GM23338 (cell line): ENCODE results near the gene AP1AR. TPM values are rescaled to one million over a fixed set of nuclear protein-coding genes. Genes with fewer than 3 reads are reported as not detected.

Experiments used
- ATAC-seq: fragments of 200-7000 bp; cut with Tn5 transposase; 3 replicates; pipeline ENCODE4 v1.9.1; 2020
- DNase-seq: peaks from one replicate; pipeline ENCODE4 v3.0.0-alpha.2; 2015; ENCODE audit warnings: low spot score
- H2AFZ ChIP-seq: fragments of 200-600 bp; sonication (generic); 2 replicates; pipeline ENCODE4 v1.8.0; 2016; ENCODE audit warnings: antibody characterized with exemption, mild to moderate bottlenecking, moderate library complexity
- H3F3A ChIP-seq: fragments of 200-600 bp; sonication (generic); replicated peaks from 2 replicates; pipeline ENCODE4 v1.8.0; 2017; ENCODE audit warnings: antibody characterized with exemption, mixed run types, low read depth
- H3K27ac ChIP-seq: fragments of 200-600 bp; sonication (generic); 2 replicates; pipeline ENCODE4 v1.6.1; 2016; ENCODE audit warnings: low read depth
- H3K27me3 ChIP-seq: fragments of 200-600 bp; sonication (generic); 2 replicates; pipeline ENCODE4 v1.8.0; 2016; ENCODE audit warnings: mild to moderate bottlenecking, mixed run types, moderate library complexity; ENCODE audit not compliant: insufficient read depth
- H3K36me3 ChIP-seq: fragments of 200-600 bp; sonication (generic); 2 replicates; pipeline ENCODE4 v1.8.0; 2016; ENCODE audit warnings: mild to moderate bottlenecking; ENCODE audit not compliant: insufficient read depth
- H3K4me1 ChIP-seq: fragments of 200-600 bp; sonication (generic); 2 replicates; pipeline ENCODE4 v1.8.0; 2016; ENCODE audit warnings: mild to moderate bottlenecking, moderate library complexity; ENCODE audit not compliant: insufficient read depth
- H3K4me2 ChIP-seq: fragments of 200-600 bp; sonication (generic); 2 replicates; pipeline ENCODE4 v1.7.1; 2017; ENCODE audit warnings: mixed run types
- H3K4me3 ChIP-seq: fragments of 200-600 bp; sonication (generic); 2 replicates; pipeline ENCODE4 v1.6.1; 2016; ENCODE audit warnings: mixed run types
- H3K79me2 ChIP-seq: fragments of 200-600 bp; sonication (generic); replicated peaks from 2 replicates; pipeline ENCODE4 v1.8.0; 2017; ENCODE audit warnings: mild to moderate bottlenecking; ENCODE audit not compliant: insufficient read depth
- H3K9me2 ChIP-seq: fragments of 200-600 bp; sonication (generic); 2 replicates; pipeline ENCODE4 v1.8.0; 2017; ENCODE audit not compliant: insufficient read depth
- H4K20me1 ChIP-seq: fragments of 200-600 bp; sonication (generic); replicated peaks from 2 replicates; pipeline ENCODE4 v1.8.0; 2017; ENCODE audit warnings: mild to moderate bottlenecking; ENCODE audit not compliant: insufficient read depth
- H3K27ac Mint-ChIP-seq: 2 replicates; pipeline ENCODE4 v1.8.0; 2020; ENCODE audit warnings: inconsistent platforms, mild to moderate bottlenecking, moderate library complexity, mixed read lengths
- H3K27me3 Mint-ChIP-seq: 3 replicates; pipeline ENCODE4 v1.8.0; 2022; ENCODE audit warnings: low read depth, mild to moderate bottlenecking, moderate library complexity, mixed read lengths, inconsistent platforms; ENCODE audit not compliant: insufficient read depth, poor library complexity
- H3K36me3 Mint-ChIP-seq: 3 replicates; pipeline ENCODE4 v1.8.0; 2021; ENCODE audit warnings: low read depth, mild to moderate bottlenecking, inconsistent platforms, moderate library complexity, mixed read lengths
- H3K4me1 Mint-ChIP-seq: 3 replicates; pipeline ENCODE4 v1.8.0; 2020; ENCODE audit warnings: mild to moderate bottlenecking, inconsistent platforms, mixed read lengths
- H3K4me3 Mint-ChIP-seq: 3 replicates; pipeline ENCODE4 v1.8.0; 2021; ENCODE audit warnings: moderate library complexity, mild to moderate bottlenecking, inconsistent platforms, mixed read lengths
- H3K9me3 Mint-ChIP-seq: 3 replicates; pipeline ENCODE4 v1.8.0; 2020; ENCODE audit warnings: moderate library complexity, mild to moderate bottlenecking, inconsistent platforms, mixed read lengths
- CREB1 ChIP-seq: fragments of 250-450 bp; sonication (Bioruptor Pico); IDR thresholded peaks from 2 replicates; pipeline ENCODE4 v1.5.0; 2020; ENCODE audit warnings: low read depth, mild to moderate bottlenecking, moderate library complexity
- ETS1 ChIP-seq: IDR thresholded peaks from 2 replicates; pipeline ENCODE4 v1.6.1; 2016; ENCODE audit warnings: antibody characterized with exemption
- JUNB ChIP-seq: IDR thresholded peaks from one replicate; pipeline ENCODE4 v1.6.1; 2016; ENCODE audit warnings: antibody characterized with exemption; ENCODE audit not compliant: unreplicated experiment
- NANOG ChIP-seq: IDR thresholded peaks from 2 replicates; pipeline ENCODE4 v1.6.1; 2016; ENCODE audit warnings: antibody characterized with exemption, borderline replicate concordance
- STAT1 ChIP-seq: IDR thresholded peaks from one replicate; pipeline ENCODE4 v1.6.1; 2016; ENCODE audit warnings: antibody characterized with exemption; ENCODE audit not compliant: unreplicated experiment
- ZNF331 ChIP-seq: fragments of 250-450 bp; sonication (Bioruptor Pico); IDR thresholded peaks from 2 replicates; pipeline ENCODE4 v1.5.0; 2020; ENCODE audit warnings: low read depth, mild to moderate bottlenecking, moderate library complexity
- polyA plus RNA-seq: library from polyadenylated mRNA; unstranded; fragments of >200 nt; fragmentation: Nextera tagmentation; extraction: Ambion mirVana; gene quantifications from 2 replicates; pipeline ENCODE4 v1.2.1, GENCODE V29; 2016
- total RNA-seq: library from RNA; depleted of rRNA; stranded (reverse); fragments of >200 nt; shearing (Covaris generic); gene quantifications from 2 replicates; pipeline ENCODE4 v1.2.3, GENCODE V29; 2014
- TF ChIP-seq, protein P1 (sequence below), 2 experiments: fragments of 200-600 bp in 1 of 2; sonication (generic) in 1 of 2; conservative IDR thresholded peaks; 2 replicates each; pipeline versions ENCODE4 v1.5.1 to v1.6.1; 2016 to 2017; ENCODE audit warnings: antibody characterized with exemption in 2 of 2, low read depth in 2 of 2, mild to moderate bottlenecking in 2 of 2, moderate library complexity in 1 of 2
- TF ChIP-seq, protein P2 (sequence below): IDR thresholded peaks from one replicate; pipeline ENCODE4 v1.6.1; 2018; ENCODE audit warnings: antibody characterized with exemption; ENCODE audit not compliant: unreplicated experiment

Gene AP1AR
- total and polyA plus RNA-seq, 2 experiments from 2014 or later: 17.5 to 28.0 TPM

GRCh38 chr4:112189754-112190153, 41.8 kb upstream of the AP1AR start:
- Histone ChIP-seq H3F3A (no peaks in the 10 kb centered on the region), H3K27me3 (no peaks in the 10 kb centered on the region), H3K4me3 (no peak overlapping the region), H3K36me3 (no peaks in the 10 kb centered on the region), H2AFZ (no peak overlapping the region), H4K20me1 (no peaks in the 10 kb centered on the region), H3K27ac (no peak overlapping the region), H3K4me1 (no peaks in the 10 kb centered on the region), H3K4me2 (no peak overlapping the region), H3K79me2 (no peaks in the 10 kb centered on the region), H3K9me2 (no peaks in the 10 kb centered on the region)
- Mint-ChIP-seq H3K36me3 (no peaks in the 10 kb centered on the region), H3K4me1 (no peaks in the 10 kb centered on the region), H3K9me3 (no peaks in the 10 kb centered on the region), H3K27me3 (no peaks in the 10 kb centered on the region), H3K27ac (no peak overlapping the region), H3K4me3 (no peak overlapping the region)
- DNase-seq (peak; percentile 31), ATAC-seq (no peak)
- TF ChIP-seq NANOG: no peak
- TF ChIP-seq, protein P1, sequence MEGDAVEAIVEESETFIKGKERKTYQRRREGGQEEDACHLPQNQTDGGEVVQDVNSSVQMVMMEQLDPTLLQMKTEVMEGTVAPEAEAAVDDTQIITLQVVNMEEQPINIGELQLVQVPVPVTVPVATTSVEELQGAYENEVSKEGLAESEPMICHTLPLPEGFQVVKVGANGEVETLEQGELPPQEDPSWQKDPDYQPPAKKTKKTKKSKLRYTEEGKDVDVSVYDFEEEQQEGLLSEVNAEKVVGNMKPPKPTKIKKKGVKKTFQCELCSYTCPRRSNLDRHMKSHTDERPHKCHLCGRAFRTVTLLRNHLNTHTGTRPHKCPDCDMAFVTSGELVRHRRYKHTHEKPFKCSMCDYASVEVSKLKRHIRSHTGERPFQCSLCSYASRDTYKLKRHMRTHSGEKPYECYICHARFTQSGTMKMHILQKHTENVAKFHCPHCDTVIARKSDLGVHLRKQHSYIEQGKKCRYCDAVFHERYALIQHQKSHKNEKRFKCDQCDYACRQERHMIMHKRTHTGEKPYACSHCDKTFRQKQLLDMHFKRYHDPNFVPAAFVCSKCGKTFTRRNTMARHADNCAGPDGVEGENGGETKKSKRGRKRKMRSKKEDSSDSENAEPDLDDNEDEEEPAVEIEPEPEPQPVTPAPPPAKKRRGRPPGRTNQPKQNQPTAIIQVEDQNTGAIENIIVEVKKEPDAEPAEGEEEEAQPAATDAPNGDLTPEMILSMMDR (conservative IDR thresholded peaks at IDR 0.05; ENCODE audit: low read depth in 2 of 2): peak in 1 of 2 experiments; percentile 44; a peak in 3 of 4 replicates

DNA sequence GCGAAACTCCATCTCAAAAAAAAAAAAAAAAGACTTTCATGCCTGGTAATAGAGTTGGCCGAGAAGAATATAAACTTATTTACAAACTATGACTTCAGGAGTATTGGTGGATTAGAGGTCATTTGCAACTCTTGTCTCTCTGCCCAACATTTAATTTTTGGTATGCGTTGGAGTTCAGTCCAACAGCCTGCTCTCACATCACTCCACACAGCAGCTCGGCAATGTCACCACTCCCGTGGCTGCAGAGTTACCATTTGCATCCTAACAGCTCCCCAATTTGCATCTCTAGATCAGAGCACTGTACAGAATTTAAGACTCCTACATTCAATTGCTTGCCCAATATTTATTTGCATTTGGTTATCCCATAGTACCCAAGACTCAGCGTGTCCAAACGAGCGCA, 40.9 kb upstream of the AP1AR start:
- no peak overlapping the region for H3K4me3 Mint-ChIP-seq
- H3K4me1 Mint-ChIP-seq: no peaks in the 10 kb centered on the region
- Histone ChIP-seq H4K20me1 (no peaks in the 10 kb centered on the region), H3K27ac (no peak overlapping the region), H3K9me2 (no peaks in the 10 kb centered on the region), H3K4me3 (no peak overlapping the region), H3K27me3 (no peaks in the 10 kb centered on the region), H3K79me2 (no peaks in the 10 kb centered on the region), H3K4me2 (no peak overlapping the region), H2AFZ (no peak overlapping the region), H3K36me3 (no peaks in the 10 kb centered on the region), H3F3A (no peaks in the 10 kb centered on the region), H3K4me1 (no peaks in the 10 kb centered on the region)
- no peaks in the 10 kb centered on the region for H3K36me3 Mint-ChIP-seq
- no peak for DNase-seq
- H3K27me3 Mint-ChIP-seq: no peaks in the 10 kb centered on the region
- no peak for TF ChIP-seq NANOG
- TF ChIP-seq STAT1: no peak
- no peak for TF ChIP-seq ZNF331 (CRISPR knock-in tag)
- TF ChIP-seq JUNB: no peak
- TF ChIP-seq, protein P2, sequence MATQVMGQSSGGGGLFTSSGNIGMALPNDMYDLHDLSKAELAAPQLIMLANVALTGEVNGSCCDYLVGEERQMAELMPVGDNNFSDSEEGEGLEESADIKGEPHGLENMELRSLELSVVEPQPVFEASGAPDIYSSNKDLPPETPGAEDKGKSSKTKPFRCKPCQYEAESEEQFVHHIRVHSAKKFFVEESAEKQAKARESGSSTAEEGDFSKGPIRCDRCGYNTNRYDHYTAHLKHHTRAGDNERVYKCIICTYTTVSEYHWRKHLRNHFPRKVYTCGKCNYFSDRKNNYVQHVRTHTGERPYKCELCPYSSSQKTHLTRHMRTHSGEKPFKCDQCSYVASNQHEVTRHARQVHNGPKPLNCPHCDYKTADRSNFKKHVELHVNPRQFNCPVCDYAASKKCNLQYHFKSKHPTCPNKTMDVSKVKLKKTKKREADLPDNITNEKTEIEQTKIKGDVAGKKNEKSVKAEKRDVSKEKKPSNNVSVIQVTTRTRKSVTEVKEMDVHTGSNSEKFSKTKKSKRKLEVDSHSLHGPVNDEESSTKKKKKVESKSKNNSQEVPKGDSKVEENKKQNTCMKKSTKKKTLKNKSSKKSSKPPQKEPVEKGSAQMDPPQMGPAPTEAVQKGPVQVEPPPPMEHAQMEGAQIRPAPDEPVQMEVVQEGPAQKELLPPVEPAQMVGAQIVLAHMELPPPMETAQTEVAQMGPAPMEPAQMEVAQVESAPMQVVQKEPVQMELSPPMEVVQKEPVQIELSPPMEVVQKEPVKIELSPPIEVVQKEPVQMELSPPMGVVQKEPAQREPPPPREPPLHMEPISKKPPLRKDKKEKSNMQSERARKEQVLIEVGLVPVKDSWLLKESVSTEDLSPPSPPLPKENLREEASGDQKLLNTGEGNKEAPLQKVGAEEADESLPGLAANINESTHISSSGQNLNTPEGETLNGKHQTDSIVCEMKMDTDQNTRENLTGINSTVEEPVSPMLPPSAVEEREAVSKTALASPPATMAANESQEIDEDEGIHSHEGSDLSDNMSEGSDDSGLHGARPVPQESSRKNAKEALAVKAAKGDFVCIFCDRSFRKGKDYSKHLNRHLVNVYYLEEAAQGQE: no peak
- no peak for TF ChIP-seq ETS1
- no peak for TF ChIP-seq CREB1 (CRISPR knock-in tag)
- H3K9me3 Mint-ChIP-seq: no peaks in the 10 kb centered on the region
- H3K27ac Mint-ChIP-seq: no peak overlapping the region
- no peak for ATAC-seq
